Neutrophil (primary cell): ENCODE results near the gene EXD2.

Experiments
- H3K27ac ChIP-seq: fragments of 200-600 bp; sonication (generic); 2 replicates; pipeline ENCODE4 v1.5.1; 2016; ENCODE audit warnings: mild to moderate bottlenecking, moderate library complexity
- H3K27me3 ChIP-seq: fragments of 200-600 bp; sonication (generic); 2 replicates; pipeline ENCODE4 v1.6.0; 2016; ENCODE audit warnings: mild to moderate bottlenecking
- H3K36me3 ChIP-seq: fragments of 200-600 bp; sonication (generic); 2 replicates; pipeline ENCODE4 v1.5.1; 2017
- H3K4me1 ChIP-seq, 2 experiments: fragments of 200-600 bp in 1 of 2; sonication (generic) in 1 of 2; 1 replicate in 1 of 2; 2 replicates in 1 of 2; pipeline versions ENCODE4 v1.5.1 to v1.6.1; 2013 to 2016; ENCODE audit warnings: low read depth in 1 of 2, low read length in 1 of 2, mild to moderate bottlenecking in 1 of 2, moderate library complexity in 1 of 2; ENCODE audit not compliant: control insufficient read depth in 1 of 2, insufficient read depth in 1 of 2
- H3K4me3 ChIP-seq, 2 experiments: fragments of 200-600 bp in 1 of 2; sonication (generic) in 1 of 2; 1 replicate in 1 of 2; 2 replicates in 1 of 2; pipeline ENCODE4 v1.5.1; 2013 to 2016; ENCODE audit warnings: low read depth in 1 of 2, low read length in 1 of 2, mild to moderate bottlenecking in 1 of 2, moderate library complexity in 1 of 2
- H3K9me3 ChIP-seq: fragments of 200-600 bp; sonication (generic); 2 replicates; pipeline ENCODE4 v1.5.1; 2016
- CTCF ChIP-seq: fragments of 200-600 bp; sonication (generic); IDR thresholded peaks from 2 replicates; pipeline ENCODE4 v1.5.1; 2016; ENCODE audit warnings: antibody characterized with exemption

EXD2 gene

GRCh38 chr14:69235708-69236107 lies 44.4 kb downstream of the EXD2 start:
- H3K9me3 ChIP-seq: no peaks in the 10 kb centered on the region
- H3K27ac ChIP-seq: no peak overlapping the region
- H3K4me3 ChIP-seq: no peak overlapping the region
- no peaks in the 10 kb centered on the region for H3K4me1 ChIP-seq
- no peaks in the 10 kb centered on the region for H3K27me3 ChIP-seq
- TF ChIP-seq CTCF: no peak
- peaks cover 49% of the 10 kb centered on the region for H3K36me3 ChIP-seq

- no peak for TF ChIP-seq CTCF
- no peaks in the 10 kb centered on the region for H3K4me1 ChIP-seq
- H3K9me3 ChIP-seq: no peaks in the 10 kb centered on the region
- H3K27me3 ChIP-seq: no peaks in the 10 kb centered on the region
- no peak overlapping the region for H3K27ac ChIP-seq
- no peak overlapping the region for H3K4me3 ChIP-seq
- H3K36me3 ChIP-seq: peaks cover 53% of the 10 kb centered on the region
Observed at GRCh38 chr14:69237142-69237541, 45.8 kb downstream of the EXD2 start.

GRCh38 chr14:69237584-69237983 lies 46.3 kb downstream of the EXD2 start:
- H3K4me3 ChIP-seq: no peak overlapping the region
- H3K27ac ChIP-seq: no peak overlapping the region
- peaks cover 49% of the 10 kb centered on the region for H3K36me3 ChIP-seq

GRCh38 chr14:69238883-69239282 lies 47.6 kb downstream of the EXD2 start:
- peaks cover 49% of the 10 kb centered on the region for H3K36me3 ChIP-seq
- no peak for TF ChIP-seq CTCF
- no peaks in the 10 kb centered on the region for H3K27me3 ChIP-seq
- H3K27ac ChIP-seq: no peak overlapping the region
- no peaks in the 10 kb centered on the region for H3K9me3 ChIP-seq
- no peak overlapping the region for H3K4me3 ChIP-seq
- no peaks in the 10 kb centered on the region for H3K4me1 ChIP-seq

More at GRCh38 chr14:69237584-69237983, 46.3 kb downstream of the EXD2 start:
- Histone ChIP-seq H3K4me1 (no peaks in the 10 kb centered on the region), H3K27me3 (no peaks in the 10 kb centered on the region), H3K9me3 (no peaks in the 10 kb centered on the region)
- TF ChIP-seq CTCF: no peak

GRCh38 chr14:69240527-69241173 lies 49.4 kb downstream of the EXD2 start:
- H3K27ac ChIP-seq: no peak overlapping the region
- H3K9me3 ChIP-seq: no peaks in the 10 kb centered on the region
- no peaks in the 10 kb centered on the region for H3K4me1 ChIP-seq
- TF ChIP-seq CTCF: no peak
- H3K27me3 ChIP-seq: no peaks in the 10 kb centered on the region
- H3K4me3 ChIP-seq: no peak overlapping the region
- H3K36me3 ChIP-seq: peaks cover 46% of the 10 kb centered on the region
